ENCODE measurements around the gene KLK2. TPM values are rescaled to one million over a fixed set of nuclear protein-coding genes. Genes with fewer than 3 reads are reported as not detected.

Gene KLK2
- total RNA-seq, 1 experiment from 2014 or later = 0.11 TPM

DNA sequence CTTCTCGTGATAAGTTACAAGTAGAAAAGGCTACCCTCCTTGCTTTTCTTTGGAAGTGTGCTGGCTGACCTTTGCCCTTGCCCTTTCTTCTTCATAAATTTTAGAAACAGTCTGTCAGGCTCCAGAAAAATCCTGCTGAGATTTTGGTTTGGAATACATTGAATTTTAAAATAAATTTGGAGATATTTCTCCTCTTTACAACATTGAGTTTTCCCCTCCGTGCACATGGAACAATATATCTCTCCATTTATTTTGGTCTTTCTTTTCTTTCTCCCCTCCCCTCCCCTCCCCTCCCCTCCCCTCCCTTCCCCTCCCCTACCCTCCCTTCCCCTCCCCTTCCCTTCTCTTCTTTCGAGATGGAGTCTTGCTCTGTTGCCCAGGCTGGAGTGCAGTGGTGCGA is 29.4 kb downstream of the KLK2 start:
- Histone ChIP-seq H3K79me2 (ENCODE audit: low read length) (no peaks in the 10 kb centered on the region), H3K4me3 (ENCODE audit: low read length) (no peak overlapping the region), H3K4me1 (ENCODE audit: low read length) (peaks cover 17% of the 10 kb centered on the region), H3K9me3 (ENCODE audit: low read length) (no peaks in the 10 kb centered on the region), H3K27me3 (ENCODE audit: low read length) (no peaks in the 10 kb centered on the region), H3K9me2 (replicated peaks; ENCODE audit: insufficient read depth, low read length) (no peaks in the 10 kb centered on the region), H3K36me3 (ENCODE audit: insufficient read depth, low read length) (no peaks in the 10 kb centered on the region), H2AFZ (ENCODE audit: low read length) (no peak overlapping the region), H3K4me2 (ENCODE audit: low read depth, low read length, poor library complexity, severe bottlenecking) (no peak overlapping the region), H4K20me1 (ENCODE audit: insufficient read depth, low read depth, low read length) (no peaks in the 10 kb centered on the region), H3K27ac (ENCODE audit: low read length) (no peak overlapping the region), H3K9ac (ENCODE audit: low read length) (no peak overlapping the region)
- DNase-seq = no peak

DNA sequence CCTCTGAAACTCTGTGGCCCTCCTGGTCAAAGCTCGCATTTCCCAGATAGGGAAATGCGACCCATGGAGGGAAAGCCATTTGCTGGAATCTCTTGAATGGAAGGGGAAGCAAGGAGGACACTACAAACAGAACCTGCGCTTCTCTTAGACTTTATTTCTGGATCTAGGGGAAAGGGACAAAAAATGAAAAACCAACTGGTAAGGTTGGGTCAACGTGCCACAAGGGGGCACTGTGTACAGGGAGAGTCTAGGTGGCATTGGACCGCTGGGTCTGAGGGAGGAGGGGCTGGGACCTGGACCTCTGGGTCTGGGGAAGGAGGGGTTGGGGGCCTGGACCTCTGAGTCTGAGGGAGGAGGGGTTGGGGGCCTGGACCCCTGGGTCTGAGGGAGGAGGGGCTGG is 33.0 kb downstream of the KLK2 start:
- no peak overlapping the region for H3K4me2 ChIP-seq (ENCODE audit: low read depth, low read length, poor library complexity, severe bottlenecking)
- H3K4me3 ChIP-seq (ENCODE audit: low read length) = no peak overlapping the region
- no peak overlapping the region for H3K27ac ChIP-seq (ENCODE audit: low read length)
- no peak overlapping the region for H2AFZ ChIP-seq (ENCODE audit: low read length)
- H3K9me3 ChIP-seq (ENCODE audit: low read length) = no peaks in the 10 kb centered on the region
- no peaks in the 10 kb centered on the region for H3K79me2 ChIP-seq (ENCODE audit: low read length)
- no peaks in the 10 kb centered on the region for H3K36me3 ChIP-seq (ENCODE audit: insufficient read depth, low read length)
- H3K27me3 ChIP-seq (ENCODE audit: low read length) = no peaks in the 10 kb centered on the region
- no peak overlapping the region for H3K9ac ChIP-seq (ENCODE audit: low read length)
- peaks cover 6% of the 10 kb centered on the region for H3K4me1 ChIP-seq (ENCODE audit: low read length)
- no peaks in the 10 kb centered on the region for H4K20me1 ChIP-seq (ENCODE audit: insufficient read depth, low read depth, low read length)
- no peaks in the 10 kb centered on the region for H3K9me2 ChIP-seq (replicated peaks; ENCODE audit: insufficient read depth, low read length)
- peak; percentile 90 for DNase-seq

DNA sequence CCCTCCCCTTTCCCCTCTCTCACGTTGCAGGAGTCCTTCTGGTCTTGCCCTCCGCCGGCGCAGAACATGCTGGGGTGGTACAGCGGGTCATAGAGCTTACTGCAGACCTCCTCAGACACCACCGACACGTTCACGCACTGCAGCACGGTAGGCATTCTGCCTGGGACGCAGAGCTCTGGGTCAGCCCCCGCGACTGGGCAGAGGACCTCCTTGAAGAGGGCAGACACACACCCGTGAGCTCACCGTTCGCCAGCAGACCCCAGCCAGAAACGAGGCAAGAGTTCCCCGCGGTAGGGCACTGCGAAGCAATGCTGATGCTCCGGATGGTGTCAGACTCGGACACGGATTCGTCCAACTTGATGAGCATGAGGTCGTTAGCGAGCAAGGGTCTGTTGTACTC is 35.1 kb downstream of the KLK2 start:
- H3K27me3 ChIP-seq (ENCODE audit: low read length) = no peaks in the 10 kb centered on the region
- no peak overlapping the region for H2AFZ ChIP-seq (ENCODE audit: low read length)
- H3K4me3 ChIP-seq (ENCODE audit: low read length) = no peak overlapping the region
- no peaks in the 10 kb centered on the region for H3K36me3 ChIP-seq (ENCODE audit: insufficient read depth, low read length)
- H3K4me1 ChIP-seq (ENCODE audit: low read length) = peaks cover 6% of the 10 kb centered on the region
- H3K9me3 ChIP-seq (ENCODE audit: low read length) = no peaks in the 10 kb centered on the region
- H3K4me2 ChIP-seq (ENCODE audit: low read depth, low read length, poor library complexity, severe bottlenecking) = no peak overlapping the region
- H3K9me2 ChIP-seq (replicated peaks; ENCODE audit: insufficient read depth, low read length) = no peaks in the 10 kb centered on the region
- no peaks in the 10 kb centered on the region for H4K20me1 ChIP-seq (ENCODE audit: insufficient read depth, low read depth, low read length)
- DNase-seq = no peak
- no peak overlapping the region for H3K27ac ChIP-seq (ENCODE audit: low read length)
- H3K79me2 ChIP-seq (ENCODE audit: low read length) = no peaks in the 10 kb centered on the region
- H3K9ac ChIP-seq (ENCODE audit: low read length) = no peak overlapping the region

DNA sequence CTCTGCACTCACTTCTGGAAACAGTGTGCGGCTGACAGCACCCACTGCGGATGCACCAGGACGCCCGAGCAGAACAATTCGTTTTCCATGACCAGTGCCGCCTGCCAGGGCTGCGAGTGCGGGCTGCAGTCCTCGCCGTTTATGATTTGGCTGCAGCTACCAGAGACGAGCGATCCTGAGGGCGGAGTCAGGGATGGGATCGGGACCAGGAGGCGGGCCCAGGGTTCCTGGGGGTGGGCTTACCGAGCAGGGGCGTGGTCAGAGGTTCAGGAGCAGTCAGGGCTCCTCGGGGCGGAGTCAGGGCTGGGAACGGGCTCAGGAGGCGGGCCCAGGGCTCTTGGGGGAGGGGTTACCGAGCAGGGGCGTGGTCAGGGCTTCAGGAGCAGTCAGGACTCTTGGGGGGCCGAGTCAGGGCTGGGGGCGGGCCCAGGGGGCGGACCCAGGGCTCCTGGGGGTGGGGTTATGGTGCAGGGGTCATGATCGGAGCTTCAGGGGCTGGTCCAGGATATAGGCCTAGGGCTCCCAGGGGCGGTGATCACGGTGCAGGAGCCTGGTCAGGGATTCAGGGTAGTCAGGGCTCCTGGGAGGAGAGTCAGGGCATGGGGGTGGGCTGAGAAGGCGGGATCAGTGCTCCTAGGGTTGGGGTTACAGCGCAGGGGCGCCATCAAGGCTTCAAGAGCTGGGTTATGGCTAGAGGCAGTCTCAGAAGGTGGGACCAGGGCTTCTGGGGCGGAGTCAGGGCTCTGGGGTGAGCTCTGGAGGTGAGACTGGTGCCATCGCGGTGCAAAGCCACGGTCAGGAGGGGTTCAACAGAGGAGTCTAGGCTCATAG is 36.2 kb downstream of the KLK2 start:
- H4K20me1 ChIP-seq (ENCODE audit: insufficient read depth, low read depth, low read length) = no peaks in the 10 kb centered on the region
- H3K79me2 ChIP-seq (ENCODE audit: low read length) = no peaks in the 10 kb centered on the region
- H3K27me3 ChIP-seq (ENCODE audit: low read length) = no peaks in the 10 kb centered on the region
- no peak overlapping the region for H3K9ac ChIP-seq (ENCODE audit: low read length)
- no peaks in the 10 kb centered on the region for H3K9me3 ChIP-seq (ENCODE audit: low read length)
- no peak overlapping the region for H3K27ac ChIP-seq (ENCODE audit: low read length)
- DNase-seq = peak; percentile 89
- no peak overlapping the region for H3K4me3 ChIP-seq (ENCODE audit: low read length)
- no peaks in the 10 kb centered on the region for H3K36me3 ChIP-seq (ENCODE audit: insufficient read depth, low read length)
- H3K4me1 ChIP-seq (ENCODE audit: low read length) = peaks cover 6% of the 10 kb centered on the region
- no peaks in the 10 kb centered on the region for H3K9me2 ChIP-seq (replicated peaks; ENCODE audit: insufficient read depth, low read length)
- no peak overlapping the region for H3K4me2 ChIP-seq (ENCODE audit: low read depth, low read length, poor library complexity, severe bottlenecking)
- no peak overlapping the region for H2AFZ ChIP-seq (ENCODE audit: low read length)

DNA sequence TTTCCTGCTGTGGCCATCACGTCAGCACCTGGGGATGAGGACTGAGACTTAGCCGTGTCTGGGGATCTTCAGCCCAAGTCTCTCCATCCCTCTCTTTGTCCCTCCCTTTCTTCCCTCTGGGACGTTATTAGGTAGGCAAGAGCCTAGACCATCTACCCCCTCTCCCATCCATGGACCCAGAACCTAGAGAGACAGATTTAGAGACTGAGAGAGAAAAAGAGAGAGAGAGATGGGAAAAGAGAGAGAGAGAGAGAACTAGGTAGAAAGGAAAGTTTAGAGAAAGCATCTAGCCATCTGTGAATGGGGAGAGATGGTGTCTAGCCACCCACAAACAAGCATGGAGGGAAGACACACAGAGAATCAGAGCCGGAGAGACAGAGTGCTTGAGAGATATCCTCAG is 37.5 kb downstream of the KLK2 start:
- Histone ChIP-seq H3K4me2 (ENCODE audit: low read depth, low read length, poor library complexity, severe bottlenecking) (no peak overlapping the region), H3K4me3 (ENCODE audit: low read length) (no peak overlapping the region), H4K20me1 (ENCODE audit: insufficient read depth, low read depth, low read length) (no peaks in the 10 kb centered on the region), H3K27ac (ENCODE audit: low read length) (no peak overlapping the region), H3K9ac (ENCODE audit: low read length) (no peak overlapping the region), H3K36me3 (ENCODE audit: insufficient read depth, low read length) (no peaks in the 10 kb centered on the region), H3K4me1 (ENCODE audit: low read length) (peaks cover 4% of the 10 kb centered on the region), H3K9me3 (ENCODE audit: low read length) (no peaks in the 10 kb centered on the region), H3K9me2 (replicated peaks; ENCODE audit: insufficient read depth, low read length) (no peaks in the 10 kb centered on the region), H3K27me3 (ENCODE audit: low read length) (no peaks in the 10 kb centered on the region), H3K79me2 (ENCODE audit: low read length) (no peaks in the 10 kb centered on the region), H2AFZ (ENCODE audit: low read length) (no peak overlapping the region)
- DNase-seq = no peak

DNA sequence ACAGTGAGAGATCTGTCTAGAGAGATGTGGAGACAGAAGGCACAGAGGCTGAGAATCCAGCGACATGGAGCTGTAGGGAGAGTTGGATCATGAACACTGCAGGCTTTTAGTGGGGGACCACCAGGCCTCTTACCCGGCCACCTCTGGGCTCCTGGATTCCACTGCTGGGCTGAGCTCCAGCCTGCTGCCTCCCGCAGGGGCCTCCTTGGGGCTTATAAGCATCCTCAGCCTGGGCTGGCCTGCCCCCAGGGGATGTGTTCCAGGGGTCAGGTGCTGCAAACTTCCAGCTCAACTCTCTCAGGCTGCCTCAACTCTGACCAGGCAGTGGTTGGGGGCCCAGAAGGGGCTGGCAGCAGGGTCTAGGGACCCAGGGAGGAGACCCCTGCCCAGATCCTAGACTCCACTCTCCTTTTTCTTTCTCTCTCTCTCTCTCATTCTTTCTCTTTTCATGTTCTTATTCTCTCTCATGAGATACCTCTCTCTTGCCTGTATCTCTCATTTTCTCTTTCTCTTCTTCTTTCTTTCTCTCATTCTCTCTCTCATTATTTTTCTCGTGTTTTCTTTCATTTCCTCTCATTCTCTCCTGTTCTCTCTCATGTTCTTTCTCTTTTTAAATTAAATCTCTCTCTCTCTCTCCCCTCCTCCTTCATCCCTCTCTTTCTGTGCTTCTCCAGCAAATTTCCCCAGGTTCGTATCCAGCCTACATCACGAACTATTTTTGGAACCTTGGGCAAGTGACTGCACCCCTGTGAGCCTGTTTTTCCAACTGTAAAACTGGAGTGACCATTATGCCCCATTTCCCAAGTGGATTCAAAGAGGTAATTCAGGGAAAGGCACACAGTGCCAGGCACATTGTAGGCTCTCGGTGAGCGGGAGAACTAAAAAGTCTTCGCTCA is 38.2 kb downstream of the KLK2 start, which contains the start of gene KLK4:
KLK4 (minus strand) TSS at position 190 of the 896 bp plus-strand sequence. CDS start 657 bp downstream, outside the sequence.
- H3K27ac ChIP-seq (ENCODE audit: low read length) = no peak within 1 kb of the TSS
- H3K4me2 ChIP-seq (ENCODE audit: low read depth, low read length, poor library complexity, severe bottlenecking) = no peak within 1 kb of the TSS
- H3K27me3 ChIP-seq (ENCODE audit: low read length) = no peaks in the 10 kb centered on the region
- no peaks in the 10 kb centered on the region for H3K9me2 ChIP-seq (replicated peaks; ENCODE audit: insufficient read depth, low read length)
- H4K20me1 ChIP-seq (ENCODE audit: insufficient read depth, low read depth, low read length) = no peaks in the 10 kb centered on the region
- H3K36me3 ChIP-seq (ENCODE audit: insufficient read depth, low read length) = no peaks in the 10 kb centered on the region
- no peak within 1 kb of the TSS for H2AFZ ChIP-seq (ENCODE audit: low read length)
- no peaks in the 10 kb centered on the region for H3K79me2 ChIP-seq (ENCODE audit: low read length)
- H3K9me3 ChIP-seq (ENCODE audit: low read length) = no peaks in the 10 kb centered on the region
- no peak within 1 kb of the TSS for H3K9ac ChIP-seq (ENCODE audit: low read length)
- DNase-seq = no peak
- no peak within 1 kb of the TSS for H3K4me3 ChIP-seq (ENCODE audit: low read length)
- H3K4me1 ChIP-seq (ENCODE audit: low read length) = no peaks in the 10 kb centered on the region

DNA sequence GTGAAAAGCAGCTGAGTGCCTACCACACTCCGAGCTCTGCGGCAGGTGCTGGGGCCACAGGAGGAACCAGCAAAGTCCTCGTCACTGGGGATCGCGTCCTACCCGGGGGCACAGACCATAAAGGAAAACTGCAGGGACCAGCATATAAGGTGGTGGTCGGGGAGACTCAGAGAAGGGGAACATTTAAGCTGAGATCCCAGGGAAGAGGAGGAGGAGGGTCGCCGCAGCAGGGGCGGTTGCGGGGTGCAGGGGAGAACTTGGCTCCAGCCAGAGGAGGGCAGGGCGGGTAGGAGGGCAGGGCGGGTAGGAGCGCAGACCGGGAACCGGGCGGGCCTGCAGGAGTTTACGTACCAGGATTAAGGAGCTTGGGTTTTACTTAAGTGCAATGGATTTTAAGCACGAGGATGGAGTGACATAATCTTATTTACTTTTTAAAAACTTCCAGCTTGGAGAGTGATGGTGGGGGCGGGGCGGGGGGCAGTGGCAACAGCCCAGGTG is 38.9 kb downstream of the KLK2 start:
- no peaks in the 10 kb centered on the region for H3K9me2 ChIP-seq (replicated peaks; ENCODE audit: insufficient read depth, low read length)
- H3K36me3 ChIP-seq (ENCODE audit: insufficient read depth, low read length) = no peaks in the 10 kb centered on the region
- H3K79me2 ChIP-seq (ENCODE audit: low read length) = no peaks in the 10 kb centered on the region
- no peaks in the 10 kb centered on the region for H4K20me1 ChIP-seq (ENCODE audit: insufficient read depth, low read depth, low read length)
- no peaks in the 10 kb centered on the region for H3K9me3 ChIP-seq (ENCODE audit: low read length)
- no peak overlapping the region for H3K27ac ChIP-seq (ENCODE audit: low read length)
- H2AFZ ChIP-seq (ENCODE audit: low read length) = no peak overlapping the region
- no peaks in the 10 kb centered on the region for H3K27me3 ChIP-seq (ENCODE audit: low read length)
- no peak overlapping the region for H3K4me3 ChIP-seq (ENCODE audit: low read length)
- no peak overlapping the region for H3K4me2 ChIP-seq (ENCODE audit: low read depth, low read length, poor library complexity, severe bottlenecking)
- H3K4me1 ChIP-seq (ENCODE audit: low read length) = no peaks in the 10 kb centered on the region
- no peak for DNase-seq
- no peak overlapping the region for H3K9ac ChIP-seq (ENCODE audit: low read length)
